Progenitor cell of endocrine pancreas (in vitro differentiated cells): ENCODE data around the gene CTNNA2. TPM values are rescaled to one million over a fixed set of nuclear protein-coding genes. Genes with fewer than 3 reads are reported as not detected.
A peak's percentile ranks its signal among the peaks of the same experiment; 100 is the strongest.

Experiments
- DNase-seq: peaks from one replicate; pipeline ENCODE4 v3.0.0; 2021; ENCODE audit warnings: low spot score; ENCODE audit not compliant: unreplicated experiment
- H3K27ac Mint-ChIP-seq: 2 replicates; pipeline ENCODE4 v1.8.0; 2021; ENCODE audit warnings: mild to moderate bottlenecking, moderate library complexity, mixed read lengths
- H3K27me3 Mint-ChIP-seq: 2 replicates; pipeline ENCODE4 v1.8.0; 2021; ENCODE audit warnings: mixed read lengths
- H3K36me3 Mint-ChIP-seq: 2 replicates; pipeline ENCODE4 v1.8.0; 2022; ENCODE audit warnings: mixed read lengths; ENCODE audit not compliant: insufficient read depth
- H3K4me1 Mint-ChIP-seq: 2 replicates; pipeline ENCODE4 v1.8.0; 2021; ENCODE audit warnings: low read depth, mixed read lengths
- H3K4me3 Mint-ChIP-seq: 2 replicates; pipeline ENCODE4 v1.8.0; 2021; ENCODE audit warnings: low read depth, mild to moderate bottlenecking, moderate library complexity, mixed read lengths
- H3K9me3 Mint-ChIP-seq: 2 replicates; pipeline ENCODE4 v1.8.0; 2021; ENCODE audit warnings: low read depth, mixed read lengths
- total RNA-seq: library from RNA; stranded (reverse); gene quantifications from 2 replicates; pipeline ENCODE4 v1.2.1, GENCODE V29; 2021
- TF ChIP-seq, protein P1 (sequence below): fragments of 200-600 bp; sonication (generic); IDR thresholded peaks from one replicate; pipeline ENCODE4 v1.5.0; 2021; ENCODE audit warnings: antibody characterized with exemption, mild to moderate bottlenecking; ENCODE audit not compliant: unreplicated experiment

The CTNNA2 gene
- total RNA-seq, 1 donor from 2014 or later: 10.2 TPM

DNA sequence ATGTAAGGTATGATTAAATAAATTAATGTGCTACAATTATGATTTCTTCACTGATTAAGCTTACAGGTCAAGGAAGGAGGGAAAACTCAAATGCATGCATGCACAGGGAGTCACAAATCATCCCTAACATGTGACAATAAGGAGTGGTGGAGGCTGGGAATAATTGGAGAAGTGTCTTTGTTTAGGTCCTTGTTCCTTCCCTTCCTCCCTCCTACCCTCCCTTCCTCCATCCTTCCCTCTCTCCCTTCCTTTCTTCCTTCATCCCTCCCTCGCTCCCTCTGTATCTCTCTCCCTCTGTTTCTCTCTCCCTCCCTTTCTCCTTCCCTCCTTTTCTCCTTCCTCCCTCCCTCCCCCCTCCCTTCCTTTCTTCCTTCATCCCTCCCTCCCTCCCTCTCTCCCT, 337.1 kb downstream of the CTNNA2 start:
- no peak for DNase-seq
- no peaks in the 10 kb centered on the region for H3K4me1 Mint-ChIP-seq
- H3K9me3 Mint-ChIP-seq: no peaks in the 10 kb centered on the region
- H3K4me3 Mint-ChIP-seq: no peak overlapping the region
- no peak overlapping the region for H3K27ac Mint-ChIP-seq
- TF ChIP-seq, protein P1, sequence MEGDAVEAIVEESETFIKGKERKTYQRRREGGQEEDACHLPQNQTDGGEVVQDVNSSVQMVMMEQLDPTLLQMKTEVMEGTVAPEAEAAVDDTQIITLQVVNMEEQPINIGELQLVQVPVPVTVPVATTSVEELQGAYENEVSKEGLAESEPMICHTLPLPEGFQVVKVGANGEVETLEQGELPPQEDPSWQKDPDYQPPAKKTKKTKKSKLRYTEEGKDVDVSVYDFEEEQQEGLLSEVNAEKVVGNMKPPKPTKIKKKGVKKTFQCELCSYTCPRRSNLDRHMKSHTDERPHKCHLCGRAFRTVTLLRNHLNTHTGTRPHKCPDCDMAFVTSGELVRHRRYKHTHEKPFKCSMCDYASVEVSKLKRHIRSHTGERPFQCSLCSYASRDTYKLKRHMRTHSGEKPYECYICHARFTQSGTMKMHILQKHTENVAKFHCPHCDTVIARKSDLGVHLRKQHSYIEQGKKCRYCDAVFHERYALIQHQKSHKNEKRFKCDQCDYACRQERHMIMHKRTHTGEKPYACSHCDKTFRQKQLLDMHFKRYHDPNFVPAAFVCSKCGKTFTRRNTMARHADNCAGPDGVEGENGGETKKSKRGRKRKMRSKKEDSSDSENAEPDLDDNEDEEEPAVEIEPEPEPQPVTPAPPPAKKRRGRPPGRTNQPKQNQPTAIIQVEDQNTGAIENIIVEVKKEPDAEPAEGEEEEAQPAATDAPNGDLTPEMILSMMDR: no peak
- no peaks in the 10 kb centered on the region for H3K36me3 Mint-ChIP-seq
- H3K27me3 Mint-ChIP-seq: peaks cover 4% of the 10 kb centered on the region

- DNase-seq: no peak
- Mint-ChIP-seq H3K27me3 (peaks cover 7% of the 10 kb centered on the region), H3K27ac (no peak overlapping the region), H3K4me3 (no peak overlapping the region), H3K4me1 (peaks cover 3% of the 10 kb centered on the region), H3K9me3 (no peaks in the 10 kb centered on the region), H3K36me3 (no peaks in the 10 kb centered on the region)
- TF ChIP-seq, protein P1: no peak
These were observed 338.1 kb downstream of the CTNNA2 start for GRCh38 chr2:79850912-79851311.

GRCh38 chr2:79855264-79856006, 342.6 kb downstream of the CTNNA2 start:
- no peaks in the 10 kb centered on the region for H3K36me3 Mint-ChIP-seq
- no peak overlapping the region for H3K4me3 Mint-ChIP-seq
- H3K27ac Mint-ChIP-seq: no peak overlapping the region
- peaks cover 10% of the 10 kb centered on the region for H3K4me1 Mint-ChIP-seq
- H3K9me3 Mint-ChIP-seq: peaks cover 3% of the 10 kb centered on the region
- TF ChIP-seq, protein P1: peak; percentile 66
- peaks cover 13% of the 10 kb centered on the region for H3K27me3 Mint-ChIP-seq
- DNase-seq: no peak

- Mint-ChIP-seq H3K4me1 (peaks cover 20% of the 10 kb centered on the region), H3K27ac (no peak overlapping the region), H3K36me3 (no peaks in the 10 kb centered on the region), H3K27me3 (peaks cover 9% of the 10 kb centered on the region), H3K9me3 (peaks cover 3% of the 10 kb centered on the region), H3K4me3 (no peak overlapping the region)
- TF ChIP-seq, protein P1: no peak
- no peak for DNase-seq
These were observed 345.0 kb downstream of the CTNNA2 start for GRCh38 chr2:79857888-79858287.

GRCh38 chr2:79860228-79861058, 347.6 kb downstream of the CTNNA2 start:
- peaks cover 6% of the 10 kb centered on the region for H3K27me3 Mint-ChIP-seq
- peaks cover 17% of the 10 kb centered on the region for H3K4me1 Mint-ChIP-seq
- no peak overlapping the region for H3K4me3 Mint-ChIP-seq
- no peak for DNase-seq
- TF ChIP-seq, protein P1: peak; percentile 70
- peaks cover 3% of the 10 kb centered on the region for H3K9me3 Mint-ChIP-seq
- H3K36me3 Mint-ChIP-seq: no peaks in the 10 kb centered on the region
- H3K27ac Mint-ChIP-seq: no peak overlapping the region
